MM.1S (cell line): Measurements from ENCODE around the gene RPL10.

Source experiments
- DNase-seq: peaks from one replicate; pipeline ENCODE4 v3.0.0-alpha.2; 2015
- H2AFZ ChIP-seq: fragments of 300-600 bp; sonication (generic); 2 replicates; pipeline ENCODE4 v1.6.0; 2016; ENCODE audit warnings: antibody characterized with exemption, low read length
- H3F3A ChIP-seq: fragments of 300-600 bp; sonication (generic); 2 replicates; pipeline ENCODE4 v1.6.1; 2016; ENCODE audit warnings: mild to moderate bottlenecking, antibody characterized with exemption, low read length, moderate library complexity, mixed read lengths; ENCODE audit not compliant: insufficient read depth
- H3K27ac ChIP-seq: fragments of 300-600 bp; sonication (generic); 2 replicates; pipeline ENCODE4 v1.5.1; 2016; ENCODE audit warnings: mild to moderate bottlenecking, low read length
- H3K27me3 ChIP-seq: fragments of 300-600 bp; sonication (generic); replicated peaks from 2 replicates; pipeline ENCODE4 v1.6.0; 2016; ENCODE audit warnings: low read length; ENCODE audit not compliant: insufficient read depth
- H3K36me3 ChIP-seq: fragments of 300-600 bp; sonication (generic); replicated peaks from 2 replicates; pipeline ENCODE4 v1.6.1; 2016; ENCODE audit warnings: mild to moderate bottlenecking, low read length, mixed read lengths; ENCODE audit not compliant: insufficient read depth
- H3K4me1 ChIP-seq: fragments of 300-600 bp; sonication (generic); 2 replicates; pipeline ENCODE4 v1.6.1; 2016; ENCODE audit warnings: low read length, mixed read lengths
- H3K4me2 ChIP-seq: fragments of 300-600 bp; sonication (generic); 2 replicates; pipeline ENCODE4 v1.6.0; 2016; ENCODE audit warnings: low read depth, low read length
- H3K4me3 ChIP-seq: fragments of 300-600 bp; sonication (generic); 2 replicates; pipeline ENCODE4 v1.5.1; 2016; ENCODE audit warnings: low read length, mixed read lengths
- H3K79me2 ChIP-seq: fragments of 300-600 bp; sonication (generic); 2 replicates; pipeline ENCODE4 v1.6.1; 2016; ENCODE audit warnings: mixed run types, low read length, mixed read lengths
- H3K9ac ChIP-seq: fragments of 300-600 bp; sonication (generic); 2 replicates; pipeline ENCODE4 v1.6.1; 2016; ENCODE audit warnings: low read length, mixed read lengths
- H3K9me2 ChIP-seq: fragments of 300-600 bp; sonication (generic); replicated peaks from 2 replicates; pipeline ENCODE4 v1.6.1; 2016; ENCODE audit warnings: mild to moderate bottlenecking, low read length, mixed read lengths; ENCODE audit not compliant: insufficient read depth
- H3K9me3 ChIP-seq: fragments of 300-600 bp; sonication (generic); replicated peaks from 2 replicates; pipeline ENCODE4 v1.6.1; 2016; ENCODE audit warnings: mild to moderate bottlenecking, low read length, mixed read lengths; ENCODE audit not compliant: insufficient read depth
- H4K20me1 ChIP-seq: fragments of 300-600 bp; sonication (generic); 2 replicates; pipeline ENCODE4 v1.6.1; 2016; ENCODE audit warnings: mild to moderate bottlenecking, low read length, moderate library complexity, mixed read lengths; ENCODE audit not compliant: insufficient read depth
- EZH2 ChIP-seq: fragments of 300-600 bp; sonication (generic); optimal IDR thresholded peaks from 2 replicates; pipeline ENCODE3; 2017; ENCODE audit warnings: low read depth, mild to moderate bottlenecking, antibody characterized with exemption, low read length, mixed read lengths
- EZH2phosphoT487 ChIP-seq: fragments of 300-600 bp; sonication (generic); IDR thresholded peaks from 2 replicates; pipeline ENCODE4 v1.6.1; 2018; ENCODE audit warnings: antibody characterized with exemption, low read length
- TF ChIP-seq, protein P1 (sequence below): fragments of 300-600 bp; sonication (generic); IDR thresholded peaks from 2 replicates; pipeline ENCODE4 v1.5.1; 2016; ENCODE audit warnings: antibody characterized with exemption, low read length, mixed read lengths

The RPL10 gene

DNA sequence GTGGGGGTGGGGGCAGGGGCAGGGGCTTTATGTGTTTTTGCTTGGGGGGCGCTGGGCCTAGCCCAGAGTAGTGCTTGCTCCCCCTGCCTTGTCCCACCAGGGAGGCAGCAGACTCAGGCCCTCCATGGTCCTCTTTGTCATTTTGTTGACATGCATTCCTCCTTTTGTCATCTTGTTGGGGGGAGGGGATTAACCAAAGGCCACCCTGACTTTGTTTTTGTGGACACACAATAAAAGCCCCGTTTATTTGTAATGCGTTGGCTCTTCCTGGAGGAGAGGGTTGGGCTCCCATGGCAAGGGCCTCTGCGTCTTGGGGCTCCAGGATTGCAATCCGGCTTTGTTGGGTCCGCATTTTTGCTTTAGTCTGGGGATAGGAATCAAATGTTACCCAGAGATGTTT, 16.9 kb upstream of the RPL10 start:
- Histone ChIP-seq H3K9ac (no peak overlapping the region), H3K27ac (no peak overlapping the region), H3K4me1 (no peaks in the 10 kb centered on the region), H3K79me2 (peaks cover 19% of the 10 kb centered on the region), H3K4me2 (no peak overlapping the region), H4K20me1 (no peaks in the 10 kb centered on the region), H2AFZ (no peak overlapping the region), H3K27me3 (no peaks in the 10 kb centered on the region), H3K9me3 (no peaks in the 10 kb centered on the region), H3K4me3 (no peak overlapping the region), H3F3A (peaks cover 4% of the 10 kb centered on the region; the same call in 1 of the 2 replicates), H3K9me2 (no peaks in the 10 kb centered on the region), H3K36me3 (no peaks in the 10 kb centered on the region)
- TF ChIP-seq, protein P1, sequence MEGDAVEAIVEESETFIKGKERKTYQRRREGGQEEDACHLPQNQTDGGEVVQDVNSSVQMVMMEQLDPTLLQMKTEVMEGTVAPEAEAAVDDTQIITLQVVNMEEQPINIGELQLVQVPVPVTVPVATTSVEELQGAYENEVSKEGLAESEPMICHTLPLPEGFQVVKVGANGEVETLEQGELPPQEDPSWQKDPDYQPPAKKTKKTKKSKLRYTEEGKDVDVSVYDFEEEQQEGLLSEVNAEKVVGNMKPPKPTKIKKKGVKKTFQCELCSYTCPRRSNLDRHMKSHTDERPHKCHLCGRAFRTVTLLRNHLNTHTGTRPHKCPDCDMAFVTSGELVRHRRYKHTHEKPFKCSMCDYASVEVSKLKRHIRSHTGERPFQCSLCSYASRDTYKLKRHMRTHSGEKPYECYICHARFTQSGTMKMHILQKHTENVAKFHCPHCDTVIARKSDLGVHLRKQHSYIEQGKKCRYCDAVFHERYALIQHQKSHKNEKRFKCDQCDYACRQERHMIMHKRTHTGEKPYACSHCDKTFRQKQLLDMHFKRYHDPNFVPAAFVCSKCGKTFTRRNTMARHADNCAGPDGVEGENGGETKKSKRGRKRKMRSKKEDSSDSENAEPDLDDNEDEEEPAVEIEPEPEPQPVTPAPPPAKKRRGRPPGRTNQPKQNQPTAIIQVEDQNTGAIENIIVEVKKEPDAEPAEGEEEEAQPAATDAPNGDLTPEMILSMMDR = no peak
- TF ChIP-seq EZH2phosphoT487 = no peak
- no peak for TF ChIP-seq EZH2
- no peak for DNase-seq

DNA sequence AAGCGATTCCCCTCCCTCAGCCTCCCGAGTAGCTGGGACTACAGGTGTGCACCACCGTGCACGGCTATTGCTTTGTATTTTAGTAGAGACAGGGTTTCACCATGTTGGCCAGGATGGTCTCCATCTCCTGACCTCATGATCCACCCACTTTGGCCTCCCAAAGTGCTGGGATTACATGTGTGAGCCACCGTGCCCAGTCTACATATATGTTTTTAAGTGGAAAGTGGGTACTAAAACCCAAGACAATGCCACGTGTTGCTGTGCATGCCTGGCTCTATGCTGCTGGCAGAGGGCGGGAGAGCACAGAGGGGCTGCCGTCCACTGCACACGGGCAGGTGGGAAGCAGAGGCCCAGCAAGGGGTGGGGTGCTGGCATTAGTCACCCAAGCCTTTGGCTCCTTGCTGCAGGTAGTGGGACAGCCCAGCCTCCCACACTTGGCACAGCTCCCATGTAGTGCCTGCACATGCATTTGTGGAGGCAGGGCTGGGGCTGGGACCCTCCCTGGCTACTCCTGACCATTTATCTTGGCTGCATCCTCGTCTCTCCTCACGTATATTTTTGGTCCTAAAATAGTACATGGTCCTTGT, 15.6 kb upstream of the RPL10 start:
- Histone ChIP-seq H3K27me3 (no peaks in the 10 kb centered on the region), H3K4me2 (no peak overlapping the region)

DNA sequence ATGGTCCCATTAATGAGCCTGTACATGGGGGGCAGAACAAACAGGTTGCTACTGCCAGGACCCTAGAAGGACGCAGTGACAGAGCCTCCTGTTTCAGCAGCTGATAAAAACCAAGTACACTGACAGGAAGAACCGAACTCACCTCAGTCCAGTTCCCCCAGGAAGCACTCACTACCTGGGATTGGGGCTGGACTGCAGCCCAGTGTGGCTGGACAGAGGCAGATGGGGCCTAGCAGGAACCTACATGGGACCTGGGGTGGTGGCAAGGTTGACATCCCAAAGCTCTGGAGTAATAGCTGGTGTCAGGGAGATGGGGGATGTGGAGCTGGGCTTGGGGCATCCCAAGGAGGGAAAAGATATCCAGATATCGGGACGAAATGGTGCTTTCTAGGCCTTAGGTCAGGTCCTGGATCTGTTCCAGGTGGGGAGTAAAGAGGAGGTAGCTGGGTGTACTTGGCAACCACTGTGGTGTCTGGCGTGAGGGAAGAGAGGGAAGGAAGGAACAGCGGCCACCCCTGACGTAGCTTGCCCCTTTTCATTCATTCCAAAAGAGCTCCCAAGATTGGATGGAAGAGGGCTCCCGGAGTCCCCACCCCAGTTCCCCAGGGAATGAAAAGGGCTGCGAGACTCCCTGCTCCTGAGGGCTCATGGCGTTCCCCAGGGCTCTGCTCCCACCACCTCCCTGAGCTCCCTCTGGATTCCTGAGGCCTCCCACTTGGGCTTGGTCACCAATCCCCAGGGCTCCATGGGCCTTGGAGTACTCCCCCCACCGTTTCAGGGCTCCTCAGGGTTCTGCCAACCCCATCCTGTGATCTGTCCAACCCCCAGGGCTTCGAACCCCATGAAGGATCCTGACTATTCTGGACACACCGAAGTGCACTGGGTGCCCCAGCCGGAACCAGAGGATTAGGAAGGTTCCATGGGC, 14.6 kb upstream of the RPL10 start:
- Histone ChIP-seq H3K4me3 (no peak overlapping the region), H4K20me1 (no peaks in the 10 kb centered on the region), H3K36me3 (no peaks in the 10 kb centered on the region)

More for the DNA sequence above, 15.6 kb upstream of the RPL10 start:
- Histone ChIP-seq H3K9me3 (no peaks in the 10 kb centered on the region), H3K9ac (no peak overlapping the region), H3K79me2 (peaks cover 19% of the 10 kb centered on the region), H3K36me3 (no peaks in the 10 kb centered on the region), H3F3A (peaks cover 4% of the 10 kb centered on the region; the same call in 1 of the 2 replicates), H3K27ac (no peak overlapping the region), H3K4me3 (no peak overlapping the region), H3K4me1 (no peaks in the 10 kb centered on the region), H4K20me1 (no peaks in the 10 kb centered on the region), H3K9me2 (no peaks in the 10 kb centered on the region), H2AFZ (no peak overlapping the region)
- no peak for DNase-seq
- TF ChIP-seq EZH2 = no peak
- TF ChIP-seq, protein P1 = no peak
- no peak for TF ChIP-seq EZH2phosphoT487

More for the DNA sequence above, 14.6 kb upstream of the RPL10 start:
- peaks cover 19% of the 10 kb centered on the region for H3K79me2 ChIP-seq
- H3K9me2 ChIP-seq = no peaks in the 10 kb centered on the region
- no peak overlapping the region for H3K4me2 ChIP-seq
- no peak for DNase-seq
- no peak overlapping the region for H3K9ac ChIP-seq
- no peaks in the 10 kb centered on the region for H3K9me3 ChIP-seq
- no peaks in the 10 kb centered on the region for H3K4me1 ChIP-seq
- TF ChIP-seq, protein P1 = no peak
- TF ChIP-seq EZH2 (no peak), EZH2phosphoT487 (no peak)
- H3K27ac ChIP-seq = no peak overlapping the region
- H3F3A ChIP-seq = no peaks in the 10 kb centered on the region
- H2AFZ ChIP-seq = no peak overlapping the region
- no peaks in the 10 kb centered on the region for H3K27me3 ChIP-seq
